OCI-LY3 (cell line): Measurements from ENCODE around the gene ODAD2.

ENCODE experiments used
- H2AFZ ChIP-seq: fragments of 200-600, 300-600 bp; shearing (Covaris generic); 2 replicates; pipeline ENCODE4 v1.6.0; 2014; ENCODE audit warnings: antibody characterized with exemption, low read depth, low read length
- H3K27ac ChIP-seq: fragments of 200-600, 300-600 bp; sonication (generic); 2 replicates; pipeline ENCODE4 v1.5.1; 2014; ENCODE audit warnings: mild to moderate bottlenecking, low read length, moderate library complexity, mixed read lengths
- H3K27me3 ChIP-seq: fragments of 200-600, 300-600 bp; sonication (generic); 2 replicates; pipeline ENCODE4 v1.6.1; 2014; ENCODE audit warnings: low read depth, low read length, mixed read lengths
- H3K36me3 ChIP-seq: fragments of 200-600, 300-600 bp; sonication (generic); replicated peaks from 2 replicates; pipeline ENCODE3; 2014; ENCODE audit warnings: low read depth, low read length, mixed read lengths
- H3K4me1 ChIP-seq: fragments of 300-600, 200-600 bp; sonication (generic); 2 replicates; pipeline ENCODE4 v1.6.1; 2014; ENCODE audit warnings: low read length, mixed read lengths
- H3K4me2 ChIP-seq: fragments of 200-600, 300-600 bp; sonication (generic); 2 replicates; pipeline ENCODE4 v1.6.1; 2014; ENCODE audit warnings: low read length, mixed read lengths
- H3K4me3 ChIP-seq: fragments of 300-600, 200-600 bp; sonication (generic); 2 replicates; pipeline ENCODE4 v1.5.1; 2014; ENCODE audit warnings: antibody characterized with exemption, mild to moderate bottlenecking, low read length, moderate library complexity
- H3K79me2 ChIP-seq: fragments of 300-600, 200-600 bp; shearing (Covaris generic); 2 replicates; pipeline ENCODE4 v1.6.1; 2014; ENCODE audit warnings: mild to moderate bottlenecking, low read length, mixed read lengths
- H3K9ac ChIP-seq: fragments of 300-600, 200-600 bp; shearing (Covaris generic); 2 replicates; pipeline ENCODE4 v1.6.0; 2014; ENCODE audit warnings: mild to moderate bottlenecking, low read length, moderate library complexity
- H3K9me3 ChIP-seq: fragments of 200-600, 300-600 bp; shearing (Covaris generic); 2 replicates; pipeline ENCODE4 v1.6.1; 2014; ENCODE audit warnings: low read length, mixed read lengths; ENCODE audit not compliant: insufficient read depth
- H4K20me1 ChIP-seq: fragments of 200-600, 300-600 bp; sonication (generic); 2 replicates; pipeline ENCODE4 v1.6.1; 2016; ENCODE audit warnings: low read length, mixed read lengths; ENCODE audit not compliant: insufficient read depth
- CTCF ChIP-seq: fragments of 200-600, 300-600 bp; sonication (generic); IDR thresholded peaks from 2 replicates; pipeline ENCODE4 v1.5.1; 2014; ENCODE audit warnings: antibody characterized with exemption, low read length, low read depth
- EZH2phosphoT487 ChIP-seq: fragments of 200-600 bp; shearing (Covaris generic); IDR thresholded peaks from 2 replicates; pipeline ENCODE4 v1.6.1; 2018; ENCODE audit warnings: antibody characterized with exemption, mixed run types, low read depth

Gene ODAD2

GRCh38 chr10:28012990-28013515, 14.2 kb upstream of the ODAD2 start:
- no peaks in the 10 kb centered on the region for H3K4me1 ChIP-seq

DNA sequence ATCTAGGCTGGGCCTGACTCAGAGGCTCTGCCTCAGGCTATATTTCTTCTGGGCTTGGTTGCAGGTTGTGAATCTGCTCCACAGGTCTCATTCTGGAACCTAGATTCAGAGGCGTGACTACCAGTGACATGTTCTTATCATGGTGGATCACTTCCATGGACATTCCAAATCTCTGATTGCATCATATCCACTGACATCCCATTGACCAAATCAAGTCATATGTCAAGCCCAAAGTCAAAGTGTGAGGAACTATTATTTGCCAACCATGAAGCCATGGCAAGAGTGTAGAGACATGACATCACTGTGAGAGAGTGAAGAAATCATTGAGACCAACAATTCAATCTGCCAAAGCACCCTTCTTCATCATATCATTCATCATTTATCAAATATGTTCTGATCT, 11.9 kb upstream of the ODAD2 start:
- H3K27me3 ChIP-seq = no peaks in the 10 kb centered on the region
- H3K9me3 ChIP-seq = no peaks in the 10 kb centered on the region
- H3K79me2 ChIP-seq = no peaks in the 10 kb centered on the region
- H3K4me2 ChIP-seq = no peak overlapping the region
- TF ChIP-seq CTCF (no peak), EZH2phosphoT487 (no peak)
- no peak overlapping the region for H3K27ac ChIP-seq
- no peak overlapping the region for H3K9ac ChIP-seq
- H3K4me1 ChIP-seq = no peaks in the 10 kb centered on the region
- no peaks in the 10 kb centered on the region for H3K36me3 ChIP-seq
- H4K20me1 ChIP-seq = no peaks in the 10 kb centered on the region
- H2AFZ ChIP-seq = no peak overlapping the region
- no peak overlapping the region for H3K4me3 ChIP-seq

More at GRCh38 chr10:28012990-28013515, 14.2 kb upstream of the ODAD2 start:
- Histone ChIP-seq H3K36me3 (no peaks in the 10 kb centered on the region), H3K79me2 (no peaks in the 10 kb centered on the region), H3K4me3 (no peak overlapping the region), H3K9ac (no peak overlapping the region), H3K4me2 (no peak overlapping the region), H4K20me1 (no peaks in the 10 kb centered on the region), H3K27me3 (no peaks in the 10 kb centered on the region), H3K27ac (no peak overlapping the region), H2AFZ (no peak overlapping the region), H3K9me3 (no peaks in the 10 kb centered on the region)
- TF ChIP-seq CTCF (no peak), EZH2phosphoT487 (no peak)

DNA sequence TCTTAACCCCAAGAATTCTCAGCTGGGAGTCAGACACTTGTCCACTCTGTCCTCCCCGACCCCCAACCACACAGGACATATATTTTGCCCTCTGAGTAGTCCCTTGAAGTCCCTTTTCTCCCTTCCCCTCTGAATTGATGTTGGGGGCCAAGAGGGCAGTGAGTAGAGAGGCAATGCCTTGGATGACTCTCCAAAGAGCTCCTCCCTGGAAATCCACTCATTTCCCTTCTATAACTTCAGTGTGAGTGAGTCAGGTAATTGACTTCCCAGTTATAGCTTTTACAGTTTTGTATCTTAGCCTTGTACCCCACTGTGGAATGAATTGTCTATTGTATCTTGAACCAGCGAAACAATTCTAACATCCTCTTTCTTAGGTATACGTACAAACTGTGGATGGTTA, 9.2 kb upstream of the ODAD2 start:
- Histone ChIP-seq H3K27me3 (no peaks in the 10 kb centered on the region), H3K27ac (no peak overlapping the region), H3K4me2 (no peak overlapping the region), H3K4me1 (no peaks in the 10 kb centered on the region), H3K9me3 (no peaks in the 10 kb centered on the region), H3K79me2 (no peaks in the 10 kb centered on the region), H3K36me3 (no peaks in the 10 kb centered on the region), H2AFZ (no peak overlapping the region), H4K20me1 (no peaks in the 10 kb centered on the region), H3K9ac (no peak overlapping the region), H3K4me3 (no peak overlapping the region)
- TF ChIP-seq CTCF (no peak), EZH2phosphoT487 (no peak)

- Histone ChIP-seq H3K4me2 (no peak overlapping the region), H3K27ac (no peak overlapping the region), H3K27me3 (peaks cover 2% of the 10 kb centered on the region; the same call in 1 of the 2 replicates), H3K79me2 (no peaks in the 10 kb centered on the region), H3K4me1 (no peaks in the 10 kb centered on the region), H2AFZ (no peak overlapping the region), H4K20me1 (no peaks in the 10 kb centered on the region), H3K9me3 (no peaks in the 10 kb centered on the region), H3K36me3 (no peaks in the 10 kb centered on the region), H3K4me3 (no peak overlapping the region), H3K9ac (no peak overlapping the region)
- TF ChIP-seq EZH2phosphoT487 (no peak), CTCF (no peak)
These were observed 2.5 kb upstream of the ODAD2 start for GRCh38 chr10:28001353-28001752.
